Central memory CD4-positive, alpha-beta T cell (primary cell): ENCODE measurements around the gene TEKT5.
A peak's percentile ranks its signal among the peaks of the same experiment; 100 is the strongest.
"Not testable (repeated sequence)": the region's sequence is repeated elsewhere in the genome, so short reads cannot be mapped to it uniquely, and the experiment has no call there.

Experiments
- DNase-seq: peaks from one replicate; pipeline ENCODE4 v3.0.0; 2022
- total RNA-seq, 3 experiments: gene quantifications; one replicate each; lab custom pipeline; 2026; lab: John Stamatoyannopoulos, UW

TEKT5 gene
- 0 reads per million in 3 experiments for total RNA-seq

GRCh38 chr16:10694830-10695229 lies at the start of gene TEKT5:
TEKT5 (minus strand) TSS chr16:10694930; CDS start chr16:10694873, 57 bp downstream.
- DNase-seq = no peak

- peak; percentile 97 for DNase-seq
Measured at GRCh38 chr16:10743610-10744369, 49.1 kb upstream of the TEKT5 start, which contains the start of gene NUBP1. NUBP1 (plus strand) TSS chr16:10743842; CDS start chr16:10743864, 22 bp downstream.

- no peak for DNase-seq
Measured at GRCh38 chr16:10743227-10743609, 48.5 kb upstream of the TEKT5 start.

GRCh38 chr16:10741844-10742243 lies 47.1 kb upstream of the TEKT5 start:
- DNase-seq = no peak

GRCh38 chr16:10741249-10741648 lies 46.5 kb upstream of the TEKT5 start:
- DNase-seq = not testable (repeated sequence)

GRCh38 chr16:10740845-10741208 lies 46.1 kb upstream of the TEKT5 start:
- no peak for DNase-seq

- no peak for DNase-seq
Measured at GRCh38 chr16:10740000-10740844, 45.5 kb upstream of the TEKT5 start.

- no peak for DNase-seq
Measured at GRCh38 chr16:10738231-10739077, 43.7 kb upstream of the TEKT5 start.

GRCh38 chr16:10737068-10737625 lies 42.4 kb upstream of the TEKT5 start:
- peak; percentile 70 for DNase-seq

GRCh38 chr16:10731790-10732189 lies 37.1 kb upstream of the TEKT5 start:
- no peak for DNase-seq

- DNase-seq = no peak
Measured at GRCh38 chr16:10729104-10730048, 34.6 kb upstream of the TEKT5 start.

GRCh38 chr16:10728003-10728887 lies 33.5 kb upstream of the TEKT5 start:
- DNase-seq = no peak

GRCh38 chr16:10708969-10709368 lies 14.2 kb upstream of the TEKT5 start:
- no peak for DNase-seq

- no peak for DNase-seq
Measured at GRCh38 chr16:10699756-10700155, 5.0 kb upstream of the TEKT5 start.

GRCh38 chr16:10694306-10694705 lies 424 bp downstream of the TEKT5 start:
- no peak for DNase-seq

- no peak for DNase-seq
Measured at GRCh38 chr16:10693889-10694288, 841 bp downstream of the TEKT5 start.

- DNase-seq = no peak
Measured at GRCh38 chr16:10692470-10692869, 2.3 kb downstream of the TEKT5 start.

- no peak for DNase-seq
Measured at GRCh38 chr16:10688726-10689125, 6.0 kb downstream of the TEKT5 start.

GRCh38 chr16:10688291-10688690 lies 6.4 kb downstream of the TEKT5 start:
- no peak for DNase-seq

- no peak for DNase-seq
Measured at GRCh38 chr16:10685709-10686108, 9.0 kb downstream of the TEKT5 start.
